ENCODE results near the gene LAMC3.

The LAMC3 gene

GRCh38 chr9:130983970-130984369, 25.0 kb upstream of the LAMC3 start:
- DNase-seq (ENCODE audit: insufficient read length, low spot score) = no peak
- no peak for TF ChIP-seq POLR2AphosphoS5 (IDR thresholded peaks at IDR 0.05; ENCODE audit: low read depth, low read length)
- FAIRE-seq = no peak

- TF ChIP-seq PAX5 (IDR thresholded peaks at IDR 0.05; ENCODE audit: insufficient read depth, low read length, severe bottlenecking) (no peak), TAF1 (IDR thresholded peaks at IDR 0.05; ENCODE audit: low read depth, low read length) (no peak), POLR2AphosphoS5 (IDR thresholded peaks at IDR 0.05; ENCODE audit: low read depth, low read length) (no peak), POLR2A (IDR thresholded peaks at IDR 0.05; ENCODE audit: low read depth, low read length) (no peak), POU2F2 (IDR thresholded peaks at IDR 0.05; ENCODE audit: low read depth, low read length) (no peak), SPI1 (IDR thresholded peaks at IDR 0.05; ENCODE audit: low read depth, low read length) (no peak)
- DNase-seq (ENCODE audit: insufficient read length, low spot score) = no peak
- no peak for FAIRE-seq
Measured at GRCh38 chr9:130984521-130984920, 24.5 kb upstream of the LAMC3 start.

- FAIRE-seq (no peak), DNase-seq (ENCODE audit: insufficient read length, low spot score) (no peak)
- TF ChIP-seq POU2F2 (IDR thresholded peaks at IDR 0.05; ENCODE audit: low read depth, low read length) (no peak), TAF1 (IDR thresholded peaks at IDR 0.05; ENCODE audit: low read depth, low read length) (no peak), SPI1 (IDR thresholded peaks at IDR 0.05; ENCODE audit: low read depth, low read length) (no peak), PAX5 (IDR thresholded peaks at IDR 0.05; ENCODE audit: insufficient read depth, low read length, severe bottlenecking) (no peak), POLR2AphosphoS5 (IDR thresholded peaks at IDR 0.05; ENCODE audit: low read depth, low read length) (no peak), POLR2A (IDR thresholded peaks at IDR 0.05; ENCODE audit: low read depth, low read length) (no peak)
Measured at GRCh38 chr9:130985029-130985428, 23.9 kb upstream of the LAMC3 start.

GRCh38 chr9:130985606-130986162, 23.3 kb upstream of the LAMC3 start:
- DNase-seq (ENCODE audit: insufficient read length, low spot score) = no peak
- TF ChIP-seq POLR2AphosphoS5 (IDR thresholded peaks at IDR 0.05; ENCODE audit: low read depth, low read length) (no peak), POU2F2 (IDR thresholded peaks at IDR 0.05; ENCODE audit: low read depth, low read length) (no peak), POLR2A (IDR thresholded peaks at IDR 0.05; ENCODE audit: low read depth, low read length) (no peak), TAF1 (IDR thresholded peaks at IDR 0.05; ENCODE audit: low read depth, low read length) (no peak), PAX5 (IDR thresholded peaks at IDR 0.05; ENCODE audit: insufficient read depth, low read length, severe bottlenecking) (no peak)
- FAIRE-seq = no peak

- no peak for FAIRE-seq
- TF ChIP-seq SPI1 (IDR thresholded peaks at IDR 0.05; ENCODE audit: low read depth, low read length) = no peak
- TF ChIP-seq POLR2AphosphoS5 (IDR thresholded peaks at IDR 0.05; ENCODE audit: low read depth, low read length) = no peak
- no peak for TF ChIP-seq PAX5 (IDR thresholded peaks at IDR 0.05; ENCODE audit: insufficient read depth, low read length, severe bottlenecking)
- no peak for TF ChIP-seq TAF1 (IDR thresholded peaks at IDR 0.05; ENCODE audit: low read depth, low read length)
- no peak for TF ChIP-seq POLR2A (IDR thresholded peaks at IDR 0.05; ENCODE audit: low read depth, low read length)
- no peak for DNase-seq (ENCODE audit: insufficient read length, low spot score)
Measured at GRCh38 chr9:130986356-130986965, 22.5 kb upstream of the LAMC3 start.

GRCh38 chr9:130987054-130987453, 21.9 kb upstream of the LAMC3 start:
- no peak for TF ChIP-seq POU2F2 (IDR thresholded peaks at IDR 0.05; ENCODE audit: low read depth, low read length)
- TF ChIP-seq SPI1 (IDR thresholded peaks at IDR 0.05; ENCODE audit: low read depth, low read length) = no peak
- FAIRE-seq (no peak), DNase-seq (ENCODE audit: insufficient read length, low spot score) (no peak)

- TF ChIP-seq POLR2A (IDR thresholded peaks at IDR 0.05; ENCODE audit: low read depth, low read length) (no peak), PAX5 (IDR thresholded peaks at IDR 0.05; ENCODE audit: insufficient read depth, low read length, severe bottlenecking) (no peak), TAF1 (IDR thresholded peaks at IDR 0.05; ENCODE audit: low read depth, low read length) (no peak), SPI1 (IDR thresholded peaks at IDR 0.05; ENCODE audit: low read depth, low read length) (no peak), POU2F2 (IDR thresholded peaks at IDR 0.05; ENCODE audit: low read depth, low read length) (no peak), POLR2AphosphoS5 (IDR thresholded peaks at IDR 0.05; ENCODE audit: low read depth, low read length) (no peak)
- FAIRE-seq = no peak
- no peak for DNase-seq (ENCODE audit: insufficient read length, low spot score)
Measured at GRCh38 chr9:130987738-130988399, 21.1 kb upstream of the LAMC3 start.

- TF ChIP-seq TAF1 (IDR thresholded peaks at IDR 0.05; ENCODE audit: low read depth, low read length) (no peak), POLR2A (IDR thresholded peaks at IDR 0.05; ENCODE audit: low read depth, low read length) (no peak), POLR2AphosphoS5 (IDR thresholded peaks at IDR 0.05; ENCODE audit: low read depth, low read length) (no peak), POU2F2 (IDR thresholded peaks at IDR 0.05; ENCODE audit: low read depth, low read length) (no peak), SPI1 (IDR thresholded peaks at IDR 0.05; ENCODE audit: low read depth, low read length) (no peak), PAX5 (IDR thresholded peaks at IDR 0.05; ENCODE audit: insufficient read depth, low read length, severe bottlenecking) (no peak)
- DNase-seq (ENCODE audit: insufficient read length, low spot score) (no peak), FAIRE-seq (no peak)
Measured at GRCh38 chr9:130988400-130988747, 20.6 kb upstream of the LAMC3 start.

- no peak for FAIRE-seq
- no peak for DNase-seq (ENCODE audit: insufficient read length, low spot score)
- TF ChIP-seq POLR2AphosphoS5 (IDR thresholded peaks at IDR 0.05; ENCODE audit: low read depth, low read length) (no peak), POU2F2 (IDR thresholded peaks at IDR 0.05; ENCODE audit: low read depth, low read length) (no peak), POLR2A (IDR thresholded peaks at IDR 0.05; ENCODE audit: low read depth, low read length) (no peak), SPI1 (IDR thresholded peaks at IDR 0.05; ENCODE audit: low read depth, low read length) (no peak), TAF1 (IDR thresholded peaks at IDR 0.05; ENCODE audit: low read depth, low read length) (no peak), PAX5 (IDR thresholded peaks at IDR 0.05; ENCODE audit: insufficient read depth, low read length, severe bottlenecking) (no peak)
Measured at GRCh38 chr9:130988905-130989304, 20.1 kb upstream of the LAMC3 start.

GRCh38 chr9:130989391-130989790, 19.6 kb upstream of the LAMC3 start:
- FAIRE-seq (no peak), DNase-seq (ENCODE audit: insufficient read length, low spot score) (no peak)
- no peak for TF ChIP-seq SPI1 (IDR thresholded peaks at IDR 0.05; ENCODE audit: low read depth, low read length)
- no peak for TF ChIP-seq PAX5 (IDR thresholded peaks at IDR 0.05; ENCODE audit: insufficient read depth, low read length, severe bottlenecking)
- no peak for TF ChIP-seq POU2F2 (IDR thresholded peaks at IDR 0.05; ENCODE audit: low read depth, low read length)
- no peak for TF ChIP-seq TAF1 (IDR thresholded peaks at IDR 0.05; ENCODE audit: low read depth, low read length)
- no peak for TF ChIP-seq POLR2AphosphoS5 (IDR thresholded peaks at IDR 0.05; ENCODE audit: low read depth, low read length)
- TF ChIP-seq POLR2A (IDR thresholded peaks at IDR 0.05; ENCODE audit: low read depth, low read length) = no peak
